Endothelial cell of umbilical vein (primary cell): Measurements from ENCODE around the gene ADCY7.

Experiments
- MAX ChIP-seq: IDR thresholded peaks from 2 replicates; pipeline ENCODE4 v1.6.1; 2011; ENCODE audit not compliant: insufficient read depth, insufficient read length
- POLR2A ChIP-seq: IDR thresholded peaks from 2 replicates; pipeline ENCODE4 v1.6.1; 2012; ENCODE audit warnings: low read depth, mild to moderate bottlenecking, control low read depth, low read length

DNA sequence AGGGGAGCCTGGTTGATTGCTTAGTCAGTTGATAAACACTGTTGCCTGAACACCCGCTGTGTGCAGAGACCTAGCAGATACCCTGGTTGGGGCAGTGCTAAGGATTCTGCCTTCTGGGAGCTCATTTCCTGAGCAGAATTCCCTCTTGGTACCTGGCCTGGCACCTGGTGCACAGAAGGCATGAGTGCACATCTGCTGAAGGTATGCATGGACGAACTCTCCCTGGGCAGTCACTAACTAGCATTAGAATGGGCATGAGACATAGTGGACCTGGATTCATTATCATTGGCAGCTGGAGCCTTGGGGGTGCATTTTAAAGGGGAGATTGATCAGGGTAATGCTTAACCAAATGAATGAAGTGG lies 13.1 kb downstream of the ADCY7 start:
- TF ChIP-seq MAX (no peak), POLR2A (no peak)
